OCI-LY7 (cell line): ENCODE data around the gene CDKN2AIPNL. TPM values are rescaled to one million over a fixed set of nuclear protein-coding genes. Genes with fewer than 3 reads are reported as not detected.

ENCODE experiments used
- BruUV-seq: library from RNA; stranded (reverse); fragments of 400-500 nt; replicated peaks from 2 replicates; lab custom pipeline; 2021; lab: Mats Ljungman, UMichigan
- CTCF ChIA-PET: fragments of 300-600 bp; sonication (Branson Sonifier 250); formaldehyde crosslinking; loops from one replicate; lab custom pipeline; 2022; ENCODE audit warnings: antibody characterized with exemption; ENCODE audit not compliant: unreplicated experiment; lab: Charles Lee
- POLR2A ChIA-PET: fragments of 300-600 bp; sonication (Branson Sonifier 250); formaldehyde crosslinking; loops from one replicate; lab custom pipeline; 2022; ENCODE audit warnings: antibody characterized with exemption; lab: Charles Lee
- DNase-seq: peaks from one replicate; pipeline ENCODE4 v3.0.0-alpha.2; 2015; ENCODE audit warnings: low spot score
- H2AFZ ChIP-seq: fragments of 200-600 bp; sonication (generic), shearing (Covaris generic); 2 replicates; pipeline ENCODE4 v1.6.1; 2014; ENCODE audit warnings: mild to moderate bottlenecking, antibody characterized with exemption, low read length, moderate library complexity
- H3K27ac ChIP-seq: fragments of 200-600 bp; sonication (generic); 2 replicates; pipeline ENCODE4 v1.5.1; 2014; ENCODE audit warnings: mixed run types, low read depth, mild to moderate bottlenecking, moderate library complexity, low read length, inconsistent platforms; ENCODE audit not compliant: poor library complexity, severe bottlenecking
- H3K36me3 ChIP-seq: fragments of 200-600 bp; sonication (generic); 2 replicates; pipeline ENCODE4 v1.6.1; 2014; ENCODE audit warnings: mild to moderate bottlenecking, antibody characterized with exemption, low read length, moderate library complexity, mixed read lengths; ENCODE audit not compliant: insufficient read depth
- H3K4me1 ChIP-seq: fragments of 200-600 bp; sonication (generic); 2 replicates; pipeline ENCODE4 v1.5.1; 2014; ENCODE audit warnings: mild to moderate bottlenecking, low read length; ENCODE audit not compliant: insufficient read depth, poor library complexity, severe bottlenecking
- H3K4me2 ChIP-seq: fragments of 200-600 bp; sonication (generic); 2 replicates; pipeline ENCODE4 v1.6.1; 2014; ENCODE audit warnings: mild to moderate bottlenecking, low read length
- H3K4me3 ChIP-seq: fragments of 200-600 bp; sonication (generic); 2 replicates; pipeline ENCODE4 v1.5.1; 2014; ENCODE audit warnings: mild to moderate bottlenecking, low read depth, low read length; ENCODE audit not compliant: poor library complexity, severe bottlenecking
- H3K79me2 ChIP-seq: fragments of 200-600 bp; sonication (generic); 2 replicates; pipeline ENCODE4 v1.6.1; 2016; ENCODE audit warnings: low read depth, mild to moderate bottlenecking, low read length, moderate library complexity, mixed read lengths; ENCODE audit not compliant: insufficient read depth
- H3K9me2 ChIP-seq: fragments of 200-600 bp; sonication (generic); 2 replicates; pipeline ENCODE4 v1.6.1; 2016; ENCODE audit warnings: mild to moderate bottlenecking, low read length, mixed read lengths; ENCODE audit not compliant: insufficient read depth
- H3K9me3 ChIP-seq: fragments of 200-600 bp; sonication (generic); 2 replicates; pipeline ENCODE4 v1.6.1; 2014; ENCODE audit warnings: mild to moderate bottlenecking, mixed run types, low read length, mixed read lengths
- H4K20me1 ChIP-seq: fragments of 200-600 bp; sonication (generic); 2 replicates; pipeline ENCODE4 v1.6.1; 2014; ENCODE audit warnings: mild to moderate bottlenecking, antibody characterized with exemption, low read length, moderate library complexity, mixed read lengths; ENCODE audit not compliant: insufficient read depth
- EZH2phosphoT487 ChIP-seq: fragments of 200-600 bp; sonication (generic); IDR thresholded peaks from 2 replicates; pipeline ENCODE4 v1.6.1; 2018; ENCODE audit warnings: low read depth, borderline replicate concordance, mild to moderate bottlenecking, mixed run types, antibody characterized with exemption, low read length, moderate library complexity, mixed read lengths
- intact Hi-C: fragments of 100-400 bp; cut with micrococcal nuclease; formaldehyde crosslinking; loops from one replicate; pipeline ENCODE4 v1.10.0; 2022; ENCODE audit not compliant: unreplicated experiment
- total RNA-seq, 2 experiments: library from RNA; depleted of rRNA in 1 of 2; stranded (reverse); fragments of >200 nt in 1 of 2; shearing (Covaris generic) in 1 of 2; gene quantifications; 2 replicates each; pipeline ENCODE4 v1.2.3, GENCODE V29; 2014 to 2022
- TF ChIP-seq, protein P1 (sequence below): fragments of 200-600 bp; sonication (generic); conservative IDR thresholded peaks from 2 replicates; pipeline ENCODE4 v1.5.1; 2014; ENCODE audit warnings: mild to moderate bottlenecking, antibody characterized with exemption, low read length, moderate library complexity, mixed read lengths

Gene CDKN2AIPNL
- total RNA-seq, 2 experiments from 2014 or later = 45.7 to 47.8 TPM

DNA sequence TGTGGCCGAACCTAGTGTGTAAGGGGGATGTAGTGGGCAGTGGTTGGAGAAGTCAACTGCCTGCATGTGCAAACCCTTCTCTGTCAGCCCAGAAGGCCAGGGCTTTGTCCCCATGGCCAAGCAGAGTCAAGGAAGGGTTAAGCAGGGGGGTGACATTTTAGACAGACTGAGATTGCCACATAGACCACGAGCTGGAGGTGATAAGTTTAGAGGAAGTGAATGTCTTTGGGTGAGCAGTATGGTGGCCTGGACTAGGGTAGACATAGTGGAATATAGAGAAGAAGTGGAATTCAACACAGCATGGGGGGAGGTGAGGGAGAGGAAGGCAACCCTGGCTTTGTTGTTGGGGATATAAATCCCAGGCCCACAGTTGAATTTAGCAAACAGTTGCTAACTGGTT is 38.7 kb upstream of the CDKN2AIPNL start:
- H3K4me1 ChIP-seq = peaks cover 13% of the 10 kb centered on the region
- no peaks in the 10 kb centered on the region for H3K79me2 ChIP-seq
- TF ChIP-seq EZH2phosphoT487 = no peak
- TF ChIP-seq, protein P1, sequence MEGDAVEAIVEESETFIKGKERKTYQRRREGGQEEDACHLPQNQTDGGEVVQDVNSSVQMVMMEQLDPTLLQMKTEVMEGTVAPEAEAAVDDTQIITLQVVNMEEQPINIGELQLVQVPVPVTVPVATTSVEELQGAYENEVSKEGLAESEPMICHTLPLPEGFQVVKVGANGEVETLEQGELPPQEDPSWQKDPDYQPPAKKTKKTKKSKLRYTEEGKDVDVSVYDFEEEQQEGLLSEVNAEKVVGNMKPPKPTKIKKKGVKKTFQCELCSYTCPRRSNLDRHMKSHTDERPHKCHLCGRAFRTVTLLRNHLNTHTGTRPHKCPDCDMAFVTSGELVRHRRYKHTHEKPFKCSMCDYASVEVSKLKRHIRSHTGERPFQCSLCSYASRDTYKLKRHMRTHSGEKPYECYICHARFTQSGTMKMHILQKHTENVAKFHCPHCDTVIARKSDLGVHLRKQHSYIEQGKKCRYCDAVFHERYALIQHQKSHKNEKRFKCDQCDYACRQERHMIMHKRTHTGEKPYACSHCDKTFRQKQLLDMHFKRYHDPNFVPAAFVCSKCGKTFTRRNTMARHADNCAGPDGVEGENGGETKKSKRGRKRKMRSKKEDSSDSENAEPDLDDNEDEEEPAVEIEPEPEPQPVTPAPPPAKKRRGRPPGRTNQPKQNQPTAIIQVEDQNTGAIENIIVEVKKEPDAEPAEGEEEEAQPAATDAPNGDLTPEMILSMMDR = no peak
- no peak overlapping the region for H3K4me2 ChIP-seq
- CTCF ChIA-PET = no interaction called here
- no peak for DNase-seq
- no peak overlapping the region for H2AFZ ChIP-seq
- POLR2A ChIA-PET = interaction anchor here (0.7 kb wide), 1 partner anchor 15 kb away, joined by 3 read pairs; no protein-coding TSS in a partner anchor
- intact Hi-C loops = no loop called here
- no peaks in the 10 kb centered on the region for H3K36me3 ChIP-seq
- H3K4me3 ChIP-seq = no peak overlapping the region
- no peak overlapping the region for H3K27ac ChIP-seq
- H3K9me2 ChIP-seq = no peaks in the 10 kb centered on the region
- no peaks in the 10 kb centered on the region for H3K9me3 ChIP-seq
- no peaks in the 10 kb centered on the region for H4K20me1 ChIP-seq
- BruUV-seq = no TSS peak

DNA sequence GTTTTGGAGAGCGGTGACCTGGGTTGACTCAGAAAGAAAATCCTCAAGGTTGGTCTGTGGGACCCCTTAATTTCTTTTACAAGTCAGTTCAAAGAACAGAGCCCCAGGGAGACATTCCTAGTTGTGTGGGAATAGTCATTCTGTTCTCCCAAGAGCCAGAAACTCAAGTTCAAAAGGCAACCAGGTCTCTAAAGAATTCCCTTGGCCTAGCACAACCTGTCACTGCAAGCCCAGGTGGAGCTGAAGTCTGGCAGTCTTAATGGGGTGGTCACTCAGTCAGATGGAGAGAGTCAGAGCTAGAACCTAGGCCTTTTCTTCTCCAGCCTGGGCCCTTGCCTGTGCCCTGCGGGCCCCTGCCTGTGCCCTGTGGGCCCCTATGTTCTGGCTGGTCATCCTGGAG is 37.5 kb upstream of the CDKN2AIPNL start:
- no peak overlapping the region for H3K4me2 ChIP-seq
- H2AFZ ChIP-seq = no peak overlapping the region
- no peaks in the 10 kb centered on the region for H3K36me3 ChIP-seq
- H4K20me1 ChIP-seq = no peaks in the 10 kb centered on the region
- intact Hi-C loops = no loop called here
- no peaks in the 10 kb centered on the region for H3K9me3 ChIP-seq
- no peak overlapping the region for H3K4me3 ChIP-seq
- TF ChIP-seq, protein P1 = no peak
- no peak for TF ChIP-seq EZH2phosphoT487
- peaks cover 13% of the 10 kb centered on the region for H3K4me1 ChIP-seq
- no peak for DNase-seq
- no peaks in the 10 kb centered on the region for H3K9me2 ChIP-seq
- no peak overlapping the region for H3K27ac ChIP-seq
- ChIA-PET POLR2A (interaction anchor here (0.9 kb wide), 1 partner anchor 38 kb away, joined by 3 read pairs; the partner anchor contains the start of gene CDKN2AIPNL), CTCF (no interaction called here)
- BruUV-seq = no TSS peak
- no peaks in the 10 kb centered on the region for H3K79me2 ChIP-seq

DNA sequence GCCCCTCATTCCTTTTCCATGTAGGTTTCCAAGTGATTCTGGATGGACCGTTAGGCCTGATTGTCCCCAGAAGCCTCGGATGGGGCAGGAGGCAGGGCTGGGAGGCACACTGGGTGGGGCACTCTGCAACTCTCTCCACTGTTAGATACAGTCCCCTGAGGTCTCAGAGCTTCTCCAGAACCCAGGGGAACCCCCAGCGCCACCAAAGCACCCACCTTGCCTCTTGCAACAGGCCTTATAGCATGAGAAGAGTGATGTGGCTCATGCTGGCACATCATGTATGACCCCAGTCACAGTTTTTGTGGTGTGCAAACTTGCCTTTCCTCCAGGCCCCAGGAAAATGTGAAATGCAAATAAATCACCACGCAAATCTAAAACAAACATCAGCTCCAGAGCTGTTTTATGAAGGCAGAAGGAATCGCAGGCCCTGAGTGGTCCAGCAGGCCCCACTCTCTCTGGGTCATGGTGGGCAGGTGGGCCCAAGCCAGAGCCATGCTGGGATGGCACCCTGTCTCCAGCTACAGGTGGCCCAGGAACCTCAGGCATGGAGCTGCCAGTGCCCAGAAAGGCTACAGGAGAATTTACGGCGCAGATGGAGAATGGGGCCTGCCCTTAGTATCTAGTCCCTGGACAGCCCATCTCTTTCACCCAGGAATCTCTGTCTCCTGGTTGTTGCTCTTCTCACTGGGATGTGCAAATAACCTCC is 36.3 kb upstream of the CDKN2AIPNL start:
- DNase-seq = no peak
- Histone ChIP-seq H3K9me3 (no peaks in the 10 kb centered on the region), H3K27ac (no peak overlapping the region), H2AFZ (no peak overlapping the region), H4K20me1 (no peaks in the 10 kb centered on the region), H3K79me2 (no peaks in the 10 kb centered on the region), H3K4me1 (peaks cover 13% of the 10 kb centered on the region), H3K9me2 (no peaks in the 10 kb centered on the region), H3K4me3 (no peak overlapping the region), H3K4me2 (no peak overlapping the region), H3K36me3 (no peaks in the 10 kb centered on the region)
- CTCF ChIA-PET = no interaction called here
- POLR2A ChIA-PET = interaction anchor here (1.2 kb wide), 1 partner anchor 14 kb away, joined by 5 read pairs; no protein-coding TSS in a partner anchor
- TF ChIP-seq, protein P1 = no peak
- TF ChIP-seq EZH2phosphoT487 = no peak
- BruUV-seq = no TSS peak
- intact Hi-C loops = no loop called here
